Activated naive CD4-positive, alpha-beta T cell treated with Interleukin-2 at 50 U/mL for 16 hours (primary cell): ENCODE data around the gene MAN2A2.
"Not testable (repeated sequence)": the region's sequence is repeated elsewhere in the genome, so short reads cannot be mapped to it uniquely, and the experiment has no call there.

Source experiments
- DNase-seq: peaks from one replicate; pipeline ENCODE4 v3.0.0-alpha.2; 2020

The MAN2A2 gene

DNA sequence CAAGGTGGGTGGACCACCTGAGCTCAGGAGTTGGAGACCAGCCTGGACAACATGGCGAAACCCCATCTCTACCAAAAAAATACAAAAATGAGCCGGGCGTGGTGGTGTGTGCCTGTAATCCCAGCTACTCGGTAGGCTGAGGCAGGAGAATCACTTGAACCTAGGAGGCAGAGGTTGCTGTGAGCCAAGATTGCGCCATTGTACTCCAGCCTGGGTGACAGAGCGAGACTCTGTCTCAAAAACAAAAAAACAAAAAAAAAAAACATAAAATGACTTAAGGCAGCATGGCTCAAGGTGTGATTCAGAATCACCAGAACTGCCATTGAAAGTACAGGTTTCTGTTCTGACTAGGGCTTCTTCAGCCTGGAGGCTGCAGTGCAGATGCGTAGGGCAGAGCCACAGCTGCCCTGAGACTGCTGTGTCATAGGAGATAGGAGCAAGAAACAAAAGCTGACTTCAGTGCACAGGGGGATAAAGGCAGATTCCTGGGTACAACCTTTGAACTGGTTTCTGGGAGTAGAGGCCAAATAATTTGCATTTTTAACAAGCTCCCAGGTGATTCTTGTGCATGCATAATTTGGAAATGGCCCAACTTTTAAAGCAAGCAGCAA lies 19.7 kb downstream of the MAN2A2 start:
- DNase-seq, result peak; percentile 40

GRCh38 chr15:90924375-90924774 lies 21.3 kb downstream of the MAN2A2 start:
- no peak for DNase-seq

DNA sequence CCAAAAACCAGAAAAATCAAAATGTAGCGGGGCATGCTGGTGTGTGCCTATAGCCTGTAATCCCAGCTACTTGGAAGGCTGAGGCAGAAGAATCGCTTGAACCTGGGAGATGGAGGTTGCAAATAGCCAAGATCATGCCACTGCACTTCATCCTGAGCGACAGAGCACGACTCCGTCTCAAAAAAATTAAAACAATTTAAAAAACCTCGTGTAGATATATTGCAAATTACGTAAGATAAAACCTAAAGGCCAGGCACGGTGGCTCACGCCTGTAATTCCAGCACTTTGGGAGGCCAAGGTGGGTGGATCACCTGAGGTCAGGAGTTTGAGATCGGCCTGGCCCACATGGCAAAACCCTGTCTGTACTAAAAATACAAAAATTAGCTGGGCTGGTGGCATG lies 23.7 kb downstream of the MAN2A2 start:
- not testable (repeated sequence) for DNase-seq

GRCh38 chr15:90928106-90928505 lies 25.0 kb downstream of the MAN2A2 start:
- not testable (repeated sequence) for DNase-seq

- DNase-seq, result no peak
Measured at GRCh38 chr15:90929246-90930019, 26.3 kb downstream of the MAN2A2 start.

GRCh38 chr15:90930861-90931574 lies 27.9 kb downstream of the MAN2A2 start:
- no peak for DNase-seq

DNA sequence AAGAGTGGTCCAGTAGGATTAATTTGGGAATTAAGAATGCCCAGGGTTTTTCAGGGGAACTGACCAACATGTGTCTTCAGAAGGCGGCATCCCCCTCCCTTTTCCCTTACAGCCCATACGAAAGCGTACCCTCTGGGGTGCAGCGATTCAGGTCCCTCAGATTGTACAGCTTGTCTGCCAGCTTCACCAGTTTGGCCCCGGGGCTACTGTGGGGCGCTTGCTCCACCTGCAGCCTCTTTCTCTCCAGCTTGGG lies 28.4 kb downstream of the MAN2A2 start:
- DNase-seq, result no peak

DNA sequence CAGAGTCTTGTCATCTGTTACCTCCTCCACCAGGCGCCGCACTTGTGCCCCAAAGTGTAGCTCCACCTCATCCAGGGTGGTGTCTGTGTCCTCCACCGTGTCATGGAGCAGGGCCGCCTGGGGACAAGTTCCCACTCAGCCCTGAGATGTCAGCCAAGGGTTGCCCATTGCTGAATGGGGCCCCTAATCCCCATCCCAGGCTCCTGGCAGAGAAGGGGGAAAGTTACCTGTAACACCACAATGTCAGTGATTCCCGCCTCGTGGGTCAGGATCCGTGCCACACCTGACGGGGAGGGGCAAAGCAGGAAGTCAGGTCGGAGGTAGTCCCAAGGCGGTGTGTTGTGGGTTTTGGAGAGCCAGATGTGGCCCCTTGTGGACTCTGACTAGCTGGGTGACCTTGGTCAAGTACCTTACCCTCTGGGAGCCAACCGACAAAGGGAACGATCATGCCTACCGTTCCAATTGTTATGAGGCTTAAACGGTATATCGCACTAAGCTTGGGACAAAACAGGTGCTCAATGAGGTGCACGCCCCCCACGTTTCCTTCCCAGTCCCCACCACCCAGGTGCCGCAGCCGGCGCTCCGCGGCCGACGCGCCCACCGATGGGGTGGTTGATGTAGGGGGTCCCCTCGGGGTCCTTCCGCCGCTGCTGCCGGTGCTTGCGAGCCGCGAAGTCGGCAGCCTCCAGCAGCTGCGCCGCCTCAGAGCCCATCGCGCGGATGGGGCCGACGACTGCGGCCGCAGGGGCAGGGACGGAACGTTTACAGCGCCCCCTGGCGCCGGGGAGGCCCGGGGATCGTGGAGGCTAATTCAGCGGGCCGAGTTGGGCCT lies 28.9 kb downstream of the MAN2A2 start, which contains the start of gene HDDC3:
Gene HDDC3, minus strand, starts transcription at position 722 of the 832 bp plus-strand sequence. Its CDS starts 9 bp downstream, at position 713.
- DNase-seq, result peak; percentile 92

- no peak for DNase-seq
Measured at GRCh38 chr15:90932660-90932991, 29.5 kb downstream of the MAN2A2 start.

DNA sequence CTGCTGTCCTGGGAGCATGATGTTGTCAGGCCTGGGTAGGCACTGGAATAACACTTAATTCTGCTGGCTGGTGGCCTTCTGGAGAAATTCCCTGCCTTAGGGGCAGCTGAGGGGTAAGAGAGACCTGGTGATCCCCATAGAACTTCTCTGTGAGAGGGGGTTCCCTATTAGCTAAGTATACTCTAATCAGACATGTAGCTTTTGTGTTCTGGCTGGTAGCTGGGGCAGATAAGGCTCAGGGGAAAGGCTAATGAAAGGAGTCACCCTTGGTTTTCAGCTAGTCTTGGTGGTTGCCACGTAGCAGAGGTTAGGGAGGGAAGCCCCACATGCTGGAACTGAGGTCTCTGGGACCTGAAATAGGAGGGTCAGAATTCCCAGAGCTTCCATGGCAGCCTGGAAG lies 30.2 kb downstream of the MAN2A2 start:
- no peak for DNase-seq

DNA sequence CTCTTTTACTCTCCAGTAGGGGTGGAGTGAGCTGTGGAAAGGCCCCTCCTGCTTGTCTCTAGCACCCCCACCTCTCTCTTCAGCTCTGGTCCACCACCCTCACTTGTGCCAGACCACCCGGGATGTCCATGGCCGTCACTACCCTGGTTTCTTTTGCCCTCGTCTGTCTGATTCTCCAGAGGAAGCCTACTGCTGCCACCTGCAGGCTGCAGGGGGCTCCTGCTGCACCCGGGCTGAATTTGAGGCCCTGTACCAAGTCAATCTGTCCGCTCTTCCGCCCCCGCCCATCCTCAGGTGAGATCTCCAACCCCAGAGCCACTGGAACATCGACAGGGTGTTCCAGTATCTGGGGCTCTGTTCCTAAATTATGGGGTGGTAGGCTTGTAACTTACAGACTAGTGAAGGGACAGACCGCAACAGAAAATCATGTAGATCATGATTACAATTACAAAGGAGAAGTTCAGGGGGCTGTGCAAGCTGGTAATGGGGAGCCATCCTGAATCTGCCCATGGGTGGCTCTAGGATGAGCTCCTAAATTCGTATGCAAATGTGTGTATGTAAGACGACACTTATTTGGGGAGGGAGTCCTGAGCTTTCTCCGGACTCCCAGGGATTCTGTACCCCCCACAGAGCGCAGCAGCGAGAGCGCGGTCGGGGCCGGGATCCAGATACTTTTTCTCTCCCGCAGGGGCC lies 31.3 kb downstream of the MAN2A2 start:
- DNase-seq, result peak; percentile 90

DNA sequence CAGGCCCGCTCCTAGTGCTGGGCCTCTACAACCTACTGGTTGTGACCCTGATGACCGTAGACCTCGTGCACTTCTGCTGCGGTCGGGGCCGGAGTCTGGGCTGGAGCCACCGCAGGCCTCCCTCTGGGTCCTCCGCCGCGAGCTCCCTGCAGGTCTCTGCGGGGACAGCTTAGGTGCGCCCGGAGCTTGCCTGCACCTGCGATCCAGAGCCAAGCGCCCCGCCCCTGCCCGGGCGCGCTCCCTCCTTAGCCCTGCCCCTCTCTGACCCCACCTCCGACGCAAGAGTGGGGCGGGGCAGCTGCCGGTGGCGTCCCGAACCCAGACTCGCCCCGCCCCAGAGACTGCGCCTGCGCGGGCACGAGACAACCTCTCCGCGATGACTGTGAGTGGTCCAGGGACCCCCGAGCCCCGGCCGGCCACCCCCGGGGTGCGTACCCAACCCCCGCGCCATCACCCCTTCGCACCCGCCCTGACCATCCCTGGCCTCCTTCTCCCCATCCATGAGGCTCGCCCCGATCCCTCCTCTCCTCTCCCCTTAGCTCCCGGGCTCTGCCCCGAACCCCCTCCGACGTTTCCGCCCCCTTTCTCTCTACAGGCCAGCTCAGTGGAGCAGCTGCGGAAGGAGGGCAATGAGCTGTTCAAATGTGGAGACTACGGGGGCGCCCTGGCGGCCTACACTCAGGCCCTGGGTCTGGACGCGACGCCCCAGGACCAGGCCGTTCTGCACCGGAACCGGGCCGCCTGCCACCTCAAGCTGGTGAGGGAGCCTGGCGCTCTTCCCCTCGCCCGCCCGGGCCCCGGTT lies 32.0 kb downstream of the MAN2A2 start, which contains the start of gene UNC45A:
Gene UNC45A, plus strand, starts transcription at position 337 of the 803 bp plus-strand sequence. Its CDS starts 40 bp downstream, at position 377.
- DNase-seq, result peak; percentile 96

- DNase-seq, result no peak
Measured at GRCh38 chr15:90936823-90937222, 33.7 kb downstream of the MAN2A2 start.

DNA sequence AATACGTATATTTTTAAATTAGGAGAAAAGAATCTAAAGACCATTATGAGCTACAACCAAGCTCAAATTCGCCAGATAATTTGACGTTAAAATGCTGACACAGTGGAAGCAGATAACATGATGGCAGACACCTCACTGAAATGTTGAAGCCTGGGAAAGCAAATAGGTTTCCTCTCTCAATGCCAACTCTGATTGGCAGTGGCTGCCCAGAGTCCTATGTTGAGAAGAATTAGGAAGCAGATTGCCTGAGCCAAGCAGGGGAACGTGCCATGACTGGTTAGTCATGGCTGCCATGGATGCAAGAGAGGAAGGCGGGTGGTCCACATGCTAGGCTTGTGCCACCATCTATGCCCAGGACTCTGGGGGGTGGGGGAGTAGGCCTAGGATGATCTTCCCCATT lies 35.2 kb downstream of the MAN2A2 start:
- DNase-seq, result no peak

- no peak for DNase-seq
Measured at GRCh38 chr15:90939756-90940155, 36.7 kb downstream of the MAN2A2 start.

GRCh38 chr15:90941038-90941437 lies 37.9 kb downstream of the MAN2A2 start:
- DNase-seq, result no peak

DNA sequence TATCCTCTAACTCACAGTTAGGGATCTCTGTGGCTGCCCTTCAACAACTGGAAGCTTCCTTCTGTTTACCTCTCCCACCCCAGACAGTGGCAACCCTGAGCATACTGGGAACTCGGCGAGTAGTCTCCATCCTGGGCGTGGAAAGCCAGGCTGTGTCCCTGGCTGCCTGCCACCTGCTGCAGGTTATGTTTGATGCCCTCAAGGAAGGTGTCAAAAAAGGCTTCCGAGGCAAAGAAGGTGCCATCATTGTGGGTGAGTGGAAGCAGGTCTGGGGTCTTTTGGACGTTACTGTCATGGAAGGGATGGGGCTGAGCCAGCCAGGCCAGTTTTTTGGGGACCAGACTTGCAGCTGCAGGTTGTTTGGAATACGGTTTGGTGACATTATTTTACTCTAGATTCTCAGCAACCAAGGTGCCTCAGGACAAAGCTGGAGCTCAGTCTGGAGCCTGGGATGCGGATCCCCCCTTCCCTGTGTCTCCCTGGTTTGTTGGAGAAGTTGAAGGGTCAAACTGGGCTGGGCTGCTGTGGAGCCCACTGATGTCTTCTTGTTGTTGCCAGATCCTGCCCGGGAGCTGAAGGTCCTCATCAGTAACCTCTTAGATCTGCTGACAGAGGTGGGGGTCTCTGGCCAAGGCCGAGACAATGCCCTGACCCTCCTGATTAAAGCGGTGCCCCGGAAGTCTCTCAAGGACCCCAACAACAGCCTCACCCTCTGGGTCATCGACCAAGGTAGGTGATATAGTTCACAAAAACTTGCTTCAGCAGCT lies 39.4 kb downstream of the MAN2A2 start:
- DNase-seq, result no peak

DNA sequence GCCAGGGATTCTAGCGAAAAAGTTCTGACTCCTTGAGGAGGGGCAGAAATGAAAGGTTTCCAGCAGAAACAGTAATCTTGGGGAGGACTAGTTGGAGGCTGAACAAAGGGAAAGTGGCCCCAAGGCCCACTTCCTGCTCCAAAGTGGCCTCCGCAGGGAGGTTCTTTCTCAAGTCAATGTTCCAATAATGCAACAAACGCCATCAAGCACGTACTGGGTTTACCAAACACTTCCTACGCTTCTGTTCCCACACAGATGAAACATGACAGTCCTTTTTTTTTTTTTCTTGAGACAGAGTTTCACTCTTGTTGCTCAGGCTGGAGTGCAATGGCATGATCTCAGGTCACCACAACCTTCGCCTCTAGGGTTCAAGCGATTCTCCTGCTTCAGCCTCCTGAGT lies 42.0 kb downstream of the MAN2A2 start:
- DNase-seq, result no peak

DNA sequence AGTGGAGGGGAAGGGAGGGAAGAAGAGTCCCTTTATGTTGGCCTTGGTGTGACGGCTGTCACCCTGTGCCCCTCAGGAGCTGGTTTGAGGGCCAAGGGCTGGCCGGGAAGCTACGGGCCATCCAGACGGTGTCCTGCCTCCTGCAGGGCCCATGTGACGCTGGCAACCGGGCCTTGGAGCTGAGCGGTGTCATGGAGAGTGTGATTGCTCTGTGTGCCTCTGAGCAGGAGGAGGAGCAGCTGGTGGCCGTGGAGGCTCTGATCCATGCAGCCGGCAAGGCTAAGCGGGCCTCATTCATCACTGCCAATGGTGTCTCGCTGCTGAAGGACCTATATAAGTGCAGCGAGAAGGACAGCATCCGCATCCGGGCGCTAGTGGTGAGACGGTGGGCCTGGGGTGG lies 43.4 kb downstream of the MAN2A2 start:
- DNase-seq, result no peak

DNA sequence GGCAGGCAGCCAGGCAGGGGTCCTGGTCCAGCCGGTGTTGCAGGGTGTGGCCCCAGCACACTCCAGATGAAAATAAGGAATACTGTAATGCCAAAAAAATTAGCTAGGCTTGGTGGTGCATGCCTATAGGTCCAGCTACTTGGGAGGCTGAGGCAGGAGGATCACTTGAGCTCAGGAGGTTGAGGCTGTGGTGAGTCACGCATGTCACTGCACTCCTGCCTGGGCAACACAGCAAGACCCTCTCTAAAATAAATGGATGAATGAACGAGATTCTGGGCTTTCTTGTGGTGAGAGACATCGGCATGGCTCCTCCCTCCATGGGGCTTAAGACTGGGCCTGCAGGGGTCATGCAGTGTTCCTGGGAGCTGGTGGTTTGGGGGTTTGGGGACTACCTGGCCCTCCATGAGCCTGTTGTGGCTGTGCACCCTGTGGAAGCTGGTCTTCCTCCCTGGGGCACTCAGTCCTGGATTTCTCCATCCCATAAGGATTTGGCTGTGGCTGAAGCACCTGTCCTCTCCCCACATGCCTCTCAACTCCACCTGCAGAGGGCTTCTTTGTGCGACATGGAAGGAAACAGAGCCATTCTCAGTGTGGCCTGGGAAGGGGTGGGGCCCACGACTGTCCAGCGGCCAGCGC lies 44.0 kb downstream of the MAN2A2 start:
- DNase-seq, result no peak
